Measurements from ENCODE around the gene ATG14. TPM values are rescaled to one million over a fixed set of nuclear protein-coding genes. Genes with fewer than 3 reads are reported as not detected.
A peak's percentile ranks its signal among the peaks of the same experiment; 100 is the strongest.

ATG14 gene
- total RNA-seq, 1 donor from 2014 or later, result 13.2 TPM

- intact Hi-C loops (cut with micrococcal nuclease), result no loop called here
- Histone ChIP-seq H3K4me1 (peaks cover 46% of the 10 kb centered on the region), H3K27me3 (ENCODE audit: low read depth) (no peaks in the 10 kb centered on the region), H3K4me3 (no peak overlapping the region), H3K36me3 (peaks cover 20% of the 10 kb centered on the region), H3K27ac (replicated peaks) (peak overlapping the region; percentile 54), H3K9me3 (replicated peaks) (no peaks in the 10 kb centered on the region)
- TF ChIP-seq CTCF (IDR thresholded peaks at IDR 0.05; ENCODE audit: borderline replicate concordance), result no peak
- no peak for DNase-seq
These were observed 11.8 kb downstream of the ATG14 start for GRCh38 chr14:55399852-55400251.

- no peak for DNase-seq
- peaks cover 39% of the 10 kb centered on the region for H3K4me1 ChIP-seq
- H3K27me3 ChIP-seq (ENCODE audit: low read depth), result no peaks in the 10 kb centered on the region
- no peaks in the 10 kb centered on the region for H3K9me3 ChIP-seq (replicated peaks)
- intact Hi-C loops (cut with micrococcal nuclease), result no loop called here
- no peak overlapping the region for H3K4me3 ChIP-seq
- TF ChIP-seq CTCF (IDR thresholded peaks at IDR 0.05; ENCODE audit: borderline replicate concordance), result no peak
- H3K36me3 ChIP-seq, result peaks cover 27% of the 10 kb centered on the region
- H3K27ac ChIP-seq (replicated peaks), result peak overlapping the region; percentile 54
These were observed 12.4 kb downstream of the ATG14 start for GRCh38 chr14:55399183-55399582.

- H3K27ac ChIP-seq (replicated peaks), result peak overlapping the region; percentile 54
- H3K36me3 ChIP-seq, result peaks cover 30% of the 10 kb centered on the region
- no peaks in the 10 kb centered on the region for H3K9me3 ChIP-seq (replicated peaks)
- intact Hi-C loops (cut with micrococcal nuclease), result no loop called here
- no peak overlapping the region for H3K4me3 ChIP-seq
- no peaks in the 10 kb centered on the region for H3K27me3 ChIP-seq (ENCODE audit: low read depth)
- H3K4me1 ChIP-seq, result peaks cover 37% of the 10 kb centered on the region
- DNase-seq, result no peak
- TF ChIP-seq CTCF (IDR thresholded peaks at IDR 0.05; ENCODE audit: borderline replicate concordance), result no peak
These were observed 13.0 kb downstream of the ATG14 start for GRCh38 chr14:55398679-55399078.

GRCh38 chr14:55389330-55389729 lies 22.3 kb downstream of the ATG14 start:
- Histone ChIP-seq H3K9me3 (replicated peaks) (no peaks in the 10 kb centered on the region), H3K4me1 (peaks cover 22% of the 10 kb centered on the region), H3K36me3 (peaks cover 56% of the 10 kb centered on the region), H3K27ac (replicated peaks) (no peak overlapping the region), H3K27me3 (ENCODE audit: low read depth) (no peaks in the 10 kb centered on the region), H3K4me3 (no peak overlapping the region)
- no peak for DNase-seq
- TF ChIP-seq CTCF (IDR thresholded peaks at IDR 0.05; ENCODE audit: borderline replicate concordance), result no peak
- intact Hi-C loops (cut with micrococcal nuclease), result no loop called here

- H3K36me3 ChIP-seq, result peaks cover 51% of the 10 kb centered on the region
- H3K4me3 ChIP-seq, result no peak overlapping the region
- DNase-seq, result no peak
- intact Hi-C loops (cut with micrococcal nuclease), result no loop called here
- H3K27me3 ChIP-seq (ENCODE audit: low read depth), result no peaks in the 10 kb centered on the region
- H3K4me1 ChIP-seq, result peaks cover 33% of the 10 kb centered on the region
- no peaks in the 10 kb centered on the region for H3K9me3 ChIP-seq (replicated peaks)
- no peak for TF ChIP-seq CTCF (IDR thresholded peaks at IDR 0.05; ENCODE audit: borderline replicate concordance)
- no peak overlapping the region for H3K27ac ChIP-seq (replicated peaks)
These were observed 23.5 kb downstream of the ATG14 start for GRCh38 chr14:55388160-55388559.

GRCh38 chr14:55387121-55387520 lies 24.5 kb downstream of the ATG14 start:
- Histone ChIP-seq H3K9me3 (replicated peaks) (no peaks in the 10 kb centered on the region), H3K36me3 (peaks cover 51% of the 10 kb centered on the region), H3K4me3 (no peak overlapping the region), H3K4me1 (peaks cover 40% of the 10 kb centered on the region), H3K27ac (replicated peaks) (peak overlapping the region; percentile 75), H3K27me3 (ENCODE audit: low read depth) (no peaks in the 10 kb centered on the region)
- no peak for TF ChIP-seq CTCF (IDR thresholded peaks at IDR 0.05; ENCODE audit: borderline replicate concordance)
- no peak for DNase-seq
- intact Hi-C loops (cut with micrococcal nuclease), result no loop called here
